ENCODE data around the gene RUSC2. TPM values are rescaled to one million over a fixed set of nuclear protein-coding genes. Genes with fewer than 3 reads are reported as not detected.

RUSC2 gene
- total RNA-seq, 4 donors from 2014 or later: 18.5 to 32.0 (median 30.1) TPM

DNA sequence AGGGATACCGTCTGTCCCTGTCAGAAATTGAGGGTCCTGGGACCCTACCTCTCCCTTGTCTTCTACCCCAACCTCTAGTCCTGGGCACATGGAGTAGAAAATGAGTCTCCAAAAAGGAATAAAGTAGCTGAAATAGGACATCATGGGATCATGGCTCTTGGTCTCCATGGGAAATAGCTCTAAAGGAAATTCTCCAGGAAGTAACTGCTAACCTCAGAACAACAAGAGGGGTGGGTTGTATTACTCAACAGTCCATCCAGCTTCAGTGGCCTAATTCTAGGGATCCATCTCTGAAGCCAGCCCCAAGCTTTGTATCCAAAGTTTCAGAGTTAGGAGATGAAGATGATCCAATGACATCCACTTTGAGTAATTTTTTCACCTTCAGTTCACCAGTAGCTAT, 11.0 kb upstream of the RUSC2 start:
- TF ChIP-seq, protein P1, sequence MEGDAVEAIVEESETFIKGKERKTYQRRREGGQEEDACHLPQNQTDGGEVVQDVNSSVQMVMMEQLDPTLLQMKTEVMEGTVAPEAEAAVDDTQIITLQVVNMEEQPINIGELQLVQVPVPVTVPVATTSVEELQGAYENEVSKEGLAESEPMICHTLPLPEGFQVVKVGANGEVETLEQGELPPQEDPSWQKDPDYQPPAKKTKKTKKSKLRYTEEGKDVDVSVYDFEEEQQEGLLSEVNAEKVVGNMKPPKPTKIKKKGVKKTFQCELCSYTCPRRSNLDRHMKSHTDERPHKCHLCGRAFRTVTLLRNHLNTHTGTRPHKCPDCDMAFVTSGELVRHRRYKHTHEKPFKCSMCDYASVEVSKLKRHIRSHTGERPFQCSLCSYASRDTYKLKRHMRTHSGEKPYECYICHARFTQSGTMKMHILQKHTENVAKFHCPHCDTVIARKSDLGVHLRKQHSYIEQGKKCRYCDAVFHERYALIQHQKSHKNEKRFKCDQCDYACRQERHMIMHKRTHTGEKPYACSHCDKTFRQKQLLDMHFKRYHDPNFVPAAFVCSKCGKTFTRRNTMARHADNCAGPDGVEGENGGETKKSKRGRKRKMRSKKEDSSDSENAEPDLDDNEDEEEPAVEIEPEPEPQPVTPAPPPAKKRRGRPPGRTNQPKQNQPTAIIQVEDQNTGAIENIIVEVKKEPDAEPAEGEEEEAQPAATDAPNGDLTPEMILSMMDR (IDR thresholded peaks at IDR 0.05): no peak
- intact Hi-C loops (cut with DNase I; ENCODE audit: low total_unique reads): loop anchor here (5.0 kb wide), 1 partner anchor 362 kb away; the partner anchor contains the start of gene ATOSB
- no peak overlapping the region for H3K4me3 ChIP-seq (ENCODE audit: low read depth, poor library complexity, severe bottlenecking)
- 81 to 87% methylated on average over 1 of the region's 1 CpG for WGBS, 2 donors
- no peak for DNase-seq (ENCODE audit: low spot score in 2 of 2)

DNA sequence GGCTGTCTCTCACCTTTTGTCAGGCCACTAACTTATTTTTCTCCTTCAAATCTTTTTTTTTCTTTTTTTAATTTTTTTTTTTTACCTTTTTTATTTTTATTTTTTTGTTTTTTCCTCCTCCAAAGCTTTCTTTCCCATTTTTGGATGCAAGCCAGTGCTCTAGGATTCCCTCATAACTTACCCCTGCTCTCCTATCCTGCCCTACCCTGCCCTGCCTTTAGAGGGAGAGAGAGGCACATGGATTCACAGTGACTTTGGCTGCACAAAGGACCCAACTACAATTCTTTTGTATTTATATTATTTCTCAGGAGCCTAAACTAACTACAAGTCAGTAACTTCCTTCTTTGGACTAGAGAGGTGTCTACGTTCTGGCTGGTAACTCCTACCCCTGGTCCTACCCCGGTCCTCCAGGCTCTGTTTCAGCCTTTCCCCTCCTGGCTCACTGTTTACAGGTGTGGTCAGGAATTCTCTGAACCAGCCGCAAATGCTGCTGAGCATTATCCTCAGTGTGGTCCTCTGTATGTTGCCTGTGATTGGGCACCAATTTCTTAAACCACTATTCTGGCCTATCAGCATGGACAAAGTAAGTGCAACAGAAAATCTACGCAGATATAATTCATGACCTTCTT, 8.4 kb upstream of the RUSC2 start:
- no peak overlapping the region for H3K4me3 ChIP-seq (ENCODE audit: low read depth, poor library complexity, severe bottlenecking)

DNA sequence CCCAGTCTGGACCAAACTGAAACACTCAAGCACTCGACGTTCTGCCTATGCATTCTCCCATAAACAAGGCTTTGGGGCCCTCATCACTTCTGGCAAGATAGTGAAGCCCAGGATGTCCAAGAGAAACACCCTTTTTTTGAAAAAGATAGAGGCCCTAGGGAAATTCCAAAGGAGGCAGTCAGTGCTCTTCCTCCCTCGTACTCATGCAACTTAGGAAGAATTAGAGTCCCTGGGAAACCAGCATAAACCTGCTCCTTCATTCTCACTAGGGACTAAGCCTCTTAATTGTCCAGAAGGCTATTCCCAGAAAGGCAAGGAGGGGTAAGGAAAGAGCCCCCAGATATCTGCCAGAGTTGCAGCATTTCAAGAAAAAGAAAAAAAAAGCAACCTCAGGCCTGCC, 7.8 kb upstream of the RUSC2 start:
- TF ChIP-seq, protein P1 (IDR thresholded peaks at IDR 0.05): no peak
- no peak for TF ChIP-seq POLR2A (IDR thresholded peaks at IDR 0.05)
- H3K4me3 ChIP-seq (ENCODE audit: low read depth, poor library complexity, severe bottlenecking): no peak overlapping the region
- intact Hi-C loops (cut with DNase I; ENCODE audit: low total_unique reads): loop anchor here (5.0 kb wide), 1 partner anchor 70 kb away; no protein-coding TSS in a partner anchor
- no peak for DNase-seq (ENCODE audit: low spot score in 2 of 2)
- WGBS, 2 donors: 60 to 73% methylated on average over 3 of the region's 3 CpGs

More for the DNA sequence above, 8.4 kb upstream of the RUSC2 start:
- DNase-seq (ENCODE audit: low spot score in 2 of 2): peak in 1 of 2 donors; percentile 38
- TF ChIP-seq, protein P1 (IDR thresholded peaks at IDR 0.05): no peak
- no peak for TF ChIP-seq POLR2A (IDR thresholded peaks at IDR 0.05)
- 77 to 80% methylated on average over 4 of the region's 4 CpGs for WGBS, 2 donors
- intact Hi-C loops (cut with DNase I; ENCODE audit: low total_unique reads): loop anchor here (5.0 kb wide), 1 partner anchor 71 kb away; no protein-coding TSS in a partner anchor

DNA sequence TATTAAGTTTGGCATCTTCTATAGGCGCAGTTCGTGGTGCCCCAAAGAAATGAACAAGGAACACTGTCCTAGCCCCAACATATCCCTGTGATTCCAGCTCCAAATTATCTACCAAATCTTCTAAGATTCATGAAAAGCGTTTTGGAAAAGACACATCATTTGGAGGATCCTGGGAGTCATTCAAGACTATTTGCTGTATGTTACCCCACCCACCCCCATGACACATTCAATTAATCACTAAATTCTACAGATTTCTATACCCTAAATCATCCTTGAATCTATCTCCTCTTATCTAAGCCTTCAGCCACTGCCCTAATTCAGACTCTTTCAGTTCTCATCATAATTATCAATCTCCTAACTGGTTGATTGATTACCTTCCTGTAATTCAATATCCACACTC, 5.5 kb upstream of the RUSC2 start:
- TF ChIP-seq POLR2A (IDR thresholded peaks at IDR 0.05): no peak
- TF ChIP-seq, protein P1 (IDR thresholded peaks at IDR 0.05): no peak
- intact Hi-C loops (cut with DNase I; ENCODE audit: low total_unique reads): loop anchor here (5.0 kb wide), 1 partner anchor 68 kb away; no protein-coding TSS in a partner anchor
- DNase-seq (ENCODE audit: low spot score in 2 of 2): no peak
- WGBS, 2 donors: 91 to 93% methylated on average over 3 of the region's 3 CpGs
- no peak overlapping the region for H3K4me3 ChIP-seq (ENCODE audit: low read depth, poor library complexity, severe bottlenecking)

DNA sequence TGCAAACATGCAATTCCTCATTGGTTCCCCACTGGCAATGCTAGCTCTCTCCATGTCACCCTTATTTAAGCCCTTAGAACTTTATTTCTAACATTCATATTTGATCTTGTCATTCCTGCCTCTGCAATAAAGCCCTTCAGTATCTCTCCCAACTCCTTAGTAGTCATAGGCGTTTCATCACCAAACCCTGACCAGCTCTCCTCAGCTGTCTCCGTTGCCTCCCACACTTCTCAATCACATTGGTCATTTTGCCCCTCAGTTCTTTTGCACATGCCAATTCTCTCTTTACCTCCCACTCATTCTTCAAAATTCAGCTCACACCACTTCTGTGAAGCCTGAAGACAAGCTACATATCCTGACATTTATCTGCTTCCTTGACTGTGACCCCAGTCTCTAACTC, 2.8 kb upstream of the RUSC2 start:
- TF ChIP-seq, protein P1 (IDR thresholded peaks at IDR 0.05): no peak
- no peak for TF ChIP-seq POLR2A (IDR thresholded peaks at IDR 0.05)
- 89 to 92% methylated on average over 2 of the region's 2 CpGs for WGBS, 2 donors
- DNase-seq (ENCODE audit: low spot score in 2 of 2): no peak
- no peak overlapping the region for H3K4me3 ChIP-seq (ENCODE audit: low read depth, poor library complexity, severe bottlenecking)
- intact Hi-C loops (cut with DNase I; ENCODE audit: low total_unique reads): no loop called here

DNA sequence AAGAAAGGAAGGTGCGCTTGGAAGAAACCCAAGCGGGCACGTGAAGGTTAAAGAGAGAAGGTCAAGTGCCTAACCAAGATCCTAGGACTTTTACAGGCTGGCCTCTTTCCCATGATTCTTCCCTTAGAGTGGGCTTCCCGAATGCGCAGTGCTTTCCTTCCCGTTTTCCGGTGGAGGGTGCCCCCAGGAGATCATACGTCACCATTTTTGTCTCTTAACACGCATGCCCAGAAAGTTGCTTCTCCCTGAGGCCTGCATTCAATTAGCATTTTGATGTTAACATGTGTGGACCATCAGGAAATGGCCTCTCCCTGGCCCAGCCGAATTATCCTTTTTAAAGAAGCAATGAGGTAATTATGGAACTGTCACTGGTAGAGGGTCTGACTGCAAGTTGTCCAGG, 1.9 kb upstream of the RUSC2 start:
- no peak overlapping the region for H3K4me3 ChIP-seq (ENCODE audit: low read depth, poor library complexity, severe bottlenecking)
- 42 to 62% methylated on average over 10 of the region's 10 CpGs for WGBS, 2 donors
- TF ChIP-seq, protein P1 (IDR thresholded peaks at IDR 0.05): no peak
- TF ChIP-seq POLR2A (IDR thresholded peaks at IDR 0.05): no peak
- intact Hi-C loops (cut with DNase I; ENCODE audit: low total_unique reads): no loop called here
- no peak for DNase-seq (ENCODE audit: low spot score in 2 of 2)
